ENCODE results near the gene ACSS1. TPM values are rescaled to one million over a fixed set of nuclear protein-coding genes. Genes with fewer than 3 reads are reported as not detected.

ACSS1 gene
- total RNA-seq, 2 experiments from 2014 or later, result 40.9 to 42.5 TPM

- CTCF ChIA-PET, result interaction anchor here (0.8 to 3.4 kb wide), 6 partner anchors 21 to 260 kb away, joined by 3 to 17 read pairs (median 4); no protein-coding TSS in a partner anchor
- POLR2A ChIA-PET, result interaction anchor here (1.3 to 1.8 kb wide), 2 partner anchors 9 to 23 kb away, joined by 4 to 5 read pairs; no protein-coding TSS in a partner anchor
- no peaks in the 10 kb centered on the region for H3K9me3 Mint-ChIP-seq (ENCODE audit: insufficient read depth)
- peaks cover 15% of the 10 kb centered on the region for H3K36me3 Mint-ChIP-seq (ENCODE audit: low read depth)
- no peak overlapping the region for H3K4me3 Mint-ChIP-seq
- no peak for DNase-seq
- no peak overlapping the region for H3K27ac Mint-ChIP-seq
- no peak for ATAC-seq
- peaks cover 37% of the 10 kb centered on the region for H3K4me1 Mint-ChIP-seq (ENCODE audit: low read depth)
- H3K27me3 Mint-ChIP-seq (ENCODE audit: low read depth), result no peaks in the 10 kb centered on the region
Measured at GRCh38 chr20:25033265-25033923, 24.5 kb downstream of the ACSS1 start.

GRCh38 chr20:25032478-25033264, 25.3 kb downstream of the ACSS1 start:
- Mint-ChIP-seq H3K36me3 (ENCODE audit: low read depth) (peaks cover 15% of the 10 kb centered on the region), H3K4me1 (ENCODE audit: low read depth) (peaks cover 30% of the 10 kb centered on the region), H3K4me3 (no peak overlapping the region), H3K9me3 (ENCODE audit: insufficient read depth) (no peaks in the 10 kb centered on the region), H3K27me3 (ENCODE audit: low read depth) (no peaks in the 10 kb centered on the region), H3K27ac (no peak overlapping the region)
- CTCF ChIA-PET, result interaction anchor here (1.5 to 3.4 kb wide), 2 partner anchors 22 to 32 kb away, joined by 6 to 17 read pairs; no protein-coding TSS in a partner anchor
- DNase-seq, result no peak
- no peak for ATAC-seq
- POLR2A ChIA-PET, result interaction anchor here (0.8 to 1.8 kb wide), 3 partner anchors 8 to 25 kb away, joined by 4 to 5 read pairs (median 4); partner anchors contain the start of gene ACSS1

GRCh38 chr20:25032065-25032477, 25.9 kb downstream of the ACSS1 start:
- CTCF ChIA-PET, result interaction anchor here (3.4 kb wide), 1 partner anchor 33 kb away, joined by 17 read pairs; no protein-coding TSS in a partner anchor
- H3K4me1 Mint-ChIP-seq (ENCODE audit: low read depth), result peaks cover 24% of the 10 kb centered on the region
- no peak overlapping the region for H3K4me3 Mint-ChIP-seq
- H3K27ac Mint-ChIP-seq, result no peak overlapping the region
- no peak for ATAC-seq
- no peak for DNase-seq
- POLR2A ChIA-PET, result interaction anchor here (0.8 kb wide), 1 partner anchor 26 kb away, joined by 4 read pairs; the partner anchor contains the start of gene ACSS1
- peaks cover 18% of the 10 kb centered on the region for H3K36me3 Mint-ChIP-seq (ENCODE audit: low read depth)
- no peaks in the 10 kb centered on the region for H3K9me3 Mint-ChIP-seq (ENCODE audit: insufficient read depth)
- H3K27me3 Mint-ChIP-seq (ENCODE audit: low read depth), result no peaks in the 10 kb centered on the region

- H3K27me3 Mint-ChIP-seq (ENCODE audit: low read depth), result no peaks in the 10 kb centered on the region
- DNase-seq (no peak), ATAC-seq (no peak)
- H3K36me3 Mint-ChIP-seq (ENCODE audit: low read depth), result peaks cover 14% of the 10 kb centered on the region
- H3K27ac Mint-ChIP-seq, result no peak overlapping the region
- POLR2A ChIA-PET, result no interaction called here
- no peaks in the 10 kb centered on the region for H3K9me3 Mint-ChIP-seq (ENCODE audit: insufficient read depth)
- CTCF ChIA-PET, result interaction anchor here (3.4 kb wide), 1 partner anchor 34 kb away, joined by 17 read pairs; no protein-coding TSS in a partner anchor
- H3K4me3 Mint-ChIP-seq, result no peak overlapping the region
- peaks cover 15% of the 10 kb centered on the region for H3K4me1 Mint-ChIP-seq (ENCODE audit: low read depth)
Measured at GRCh38 chr20:25031241-25031640, 26.7 kb downstream of the ACSS1 start.

GRCh38 chr20:25030649-25031207, 27.2 kb downstream of the ACSS1 start:
- ATAC-seq (no peak), DNase-seq (no peak)
- no peaks in the 10 kb centered on the region for H3K27me3 Mint-ChIP-seq (ENCODE audit: low read depth)
- no peaks in the 10 kb centered on the region for H3K9me3 Mint-ChIP-seq (ENCODE audit: insufficient read depth)
- ChIA-PET CTCF (no interaction called here), POLR2A (no interaction called here)
- peaks cover 11% of the 10 kb centered on the region for H3K36me3 Mint-ChIP-seq (ENCODE audit: low read depth)
- peaks cover 11% of the 10 kb centered on the region for H3K4me1 Mint-ChIP-seq (ENCODE audit: low read depth)
- no peak overlapping the region for H3K4me3 Mint-ChIP-seq
- H3K27ac Mint-ChIP-seq, result no peak overlapping the region

GRCh38 chr20:25030007-25030648, 27.8 kb downstream of the ACSS1 start:
- H3K36me3 Mint-ChIP-seq (ENCODE audit: low read depth), result peaks cover 10% of the 10 kb centered on the region
- DNase-seq (no peak), ATAC-seq (no peak)
- no peak overlapping the region for H3K27ac Mint-ChIP-seq
- H3K27me3 Mint-ChIP-seq (ENCODE audit: low read depth), result no peaks in the 10 kb centered on the region
- POLR2A ChIA-PET, result no interaction called here
- H3K4me3 Mint-ChIP-seq, result no peak overlapping the region
- H3K9me3 Mint-ChIP-seq (ENCODE audit: insufficient read depth), result no peaks in the 10 kb centered on the region
- peaks cover 7% of the 10 kb centered on the region for H3K4me1 Mint-ChIP-seq (ENCODE audit: low read depth)
- CTCF ChIA-PET, result no interaction called here

GRCh38 chr20:25025986-25026605, 31.8 kb downstream of the ACSS1 start:
- ATAC-seq (no peak), DNase-seq (no peak)
- H3K4me3 Mint-ChIP-seq, result no peak overlapping the region
- H3K27ac Mint-ChIP-seq, result peak overlapping the region; percentile 49
- no peaks in the 10 kb centered on the region for H3K9me3 Mint-ChIP-seq (ENCODE audit: insufficient read depth)
- peaks cover 2% of the 10 kb centered on the region for H3K4me1 Mint-ChIP-seq (ENCODE audit: low read depth)
- ChIA-PET CTCF (no interaction called here), POLR2A (no interaction called here)
- H3K27me3 Mint-ChIP-seq (ENCODE audit: low read depth), result no peaks in the 10 kb centered on the region
- peaks cover 13% of the 10 kb centered on the region for H3K36me3 Mint-ChIP-seq (ENCODE audit: low read depth)

- Mint-ChIP-seq H3K27ac (no peak overlapping the region), H3K4me1 (ENCODE audit: low read depth) (peaks cover 2% of the 10 kb centered on the region), H3K9me3 (ENCODE audit: insufficient read depth) (no peaks in the 10 kb centered on the region), H3K36me3 (ENCODE audit: low read depth) (peaks cover 13% of the 10 kb centered on the region), H3K27me3 (ENCODE audit: low read depth) (no peaks in the 10 kb centered on the region), H3K4me3 (no peak overlapping the region)
- ATAC-seq, result no peak
- ChIA-PET CTCF (no interaction called here), POLR2A (no interaction called here)
- no peak for DNase-seq
Measured at GRCh38 chr20:25025091-25025861, 32.7 kb downstream of the ACSS1 start.

- DNase-seq, result no peak
- Mint-ChIP-seq H3K4me3 (no peak overlapping the region), H3K4me1 (ENCODE audit: low read depth) (peaks cover 2% of the 10 kb centered on the region), H3K27me3 (ENCODE audit: low read depth) (no peaks in the 10 kb centered on the region), H3K36me3 (ENCODE audit: low read depth) (peaks cover 9% of the 10 kb centered on the region), H3K27ac (no peak overlapping the region), H3K9me3 (ENCODE audit: insufficient read depth) (no peaks in the 10 kb centered on the region)
- ChIA-PET POLR2A (interaction anchor here (1.3 kb wide), 1 partner anchor 9 kb away, joined by 4 read pairs; no protein-coding TSS in a partner anchor), CTCF (no interaction called here)
- no peak for ATAC-seq
Measured at GRCh38 chr20:25024171-25024570, 33.8 kb downstream of the ACSS1 start.

GRCh38 chr20:25023356-25023755, 34.6 kb downstream of the ACSS1 start:
- DNase-seq, result no peak
- H3K27ac Mint-ChIP-seq, result peak overlapping the region; percentile 47
- H3K9me3 Mint-ChIP-seq (ENCODE audit: insufficient read depth), result no peaks in the 10 kb centered on the region
- H3K4me1 Mint-ChIP-seq (ENCODE audit: low read depth), result peaks cover 2% of the 10 kb centered on the region
- no peak for ATAC-seq
- peaks cover 9% of the 10 kb centered on the region for H3K36me3 Mint-ChIP-seq (ENCODE audit: low read depth)
- ChIA-PET CTCF (no interaction called here), POLR2A (no interaction called here)
- no peaks in the 10 kb centered on the region for H3K27me3 Mint-ChIP-seq (ENCODE audit: low read depth)
- H3K4me3 Mint-ChIP-seq, result no peak overlapping the region

GRCh38 chr20:25022680-25023079, 35.3 kb downstream of the ACSS1 start:
- no peaks in the 10 kb centered on the region for H3K27me3 Mint-ChIP-seq (ENCODE audit: low read depth)
- no peaks in the 10 kb centered on the region for H3K9me3 Mint-ChIP-seq (ENCODE audit: insufficient read depth)
- POLR2A ChIA-PET, result no interaction called here
- peaks cover 9% of the 10 kb centered on the region for H3K36me3 Mint-ChIP-seq (ENCODE audit: low read depth)
- DNase-seq, result no peak
- peaks cover 2% of the 10 kb centered on the region for H3K4me1 Mint-ChIP-seq (ENCODE audit: low read depth)
- ATAC-seq, result no peak
- CTCF ChIA-PET, result interaction anchor here (1.4 kb wide), 1 partner anchor 29 kb away, joined by 3 read pairs; no protein-coding TSS in a partner anchor
- no peak overlapping the region for H3K27ac Mint-ChIP-seq
- no peak overlapping the region for H3K4me3 Mint-ChIP-seq

Data from activated CD8-positive, alpha-beta T cell treated with anti-CD3 and anti-CD28 coated beads, Interleukin-2, amount 10 ng/mL, durations not matched to agents 7 days and 5 days (primary cell).